ENCODE data around the gene EEF1E1.

DNA sequence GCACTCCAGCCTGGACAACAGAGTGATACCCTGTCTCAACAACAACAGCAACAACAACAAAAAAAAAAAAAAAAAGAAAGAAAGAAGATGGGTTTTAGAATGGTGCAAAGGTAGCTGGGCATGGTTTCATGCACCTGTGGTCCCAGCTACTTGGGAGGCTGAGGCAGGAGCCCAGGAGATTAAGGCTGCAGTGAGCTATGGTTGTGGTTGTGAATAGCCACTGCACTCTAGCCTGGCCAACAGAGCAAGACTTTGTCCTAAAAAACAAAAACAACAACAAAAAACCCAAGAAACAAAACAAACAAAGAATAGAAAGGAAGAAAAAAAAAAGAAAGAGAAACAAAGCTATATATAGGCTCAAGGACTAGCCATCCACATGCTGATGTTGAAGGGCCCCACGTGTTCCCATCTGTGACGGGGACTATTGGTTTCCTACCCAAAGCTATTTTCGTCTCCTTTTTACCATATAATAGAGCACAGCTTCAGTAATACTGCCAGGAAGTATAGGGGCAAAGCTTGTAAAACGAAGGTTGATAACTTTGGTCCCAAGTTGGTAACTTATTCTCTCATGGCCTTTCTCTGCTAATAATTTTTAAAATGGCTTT lies 7.9 kb upstream of the EEF1E1 start:
- TF ChIP-seq, protein P1, sequence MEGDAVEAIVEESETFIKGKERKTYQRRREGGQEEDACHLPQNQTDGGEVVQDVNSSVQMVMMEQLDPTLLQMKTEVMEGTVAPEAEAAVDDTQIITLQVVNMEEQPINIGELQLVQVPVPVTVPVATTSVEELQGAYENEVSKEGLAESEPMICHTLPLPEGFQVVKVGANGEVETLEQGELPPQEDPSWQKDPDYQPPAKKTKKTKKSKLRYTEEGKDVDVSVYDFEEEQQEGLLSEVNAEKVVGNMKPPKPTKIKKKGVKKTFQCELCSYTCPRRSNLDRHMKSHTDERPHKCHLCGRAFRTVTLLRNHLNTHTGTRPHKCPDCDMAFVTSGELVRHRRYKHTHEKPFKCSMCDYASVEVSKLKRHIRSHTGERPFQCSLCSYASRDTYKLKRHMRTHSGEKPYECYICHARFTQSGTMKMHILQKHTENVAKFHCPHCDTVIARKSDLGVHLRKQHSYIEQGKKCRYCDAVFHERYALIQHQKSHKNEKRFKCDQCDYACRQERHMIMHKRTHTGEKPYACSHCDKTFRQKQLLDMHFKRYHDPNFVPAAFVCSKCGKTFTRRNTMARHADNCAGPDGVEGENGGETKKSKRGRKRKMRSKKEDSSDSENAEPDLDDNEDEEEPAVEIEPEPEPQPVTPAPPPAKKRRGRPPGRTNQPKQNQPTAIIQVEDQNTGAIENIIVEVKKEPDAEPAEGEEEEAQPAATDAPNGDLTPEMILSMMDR (conservative IDR thresholded peaks at IDR 0.05 in 1 of 2, IDR thresholded peaks at IDR 0.05 in 1 of 2; ENCODE audit: low read depth in 1 of 2, low read length in 2 of 2): no peak
- TF ChIP-seq EZH2 (IDR thresholded peaks at IDR 0.05; ENCODE audit: low read length, missing control alignments): no peak

Data from fibroblast of lung (primary cell).